SK-N-SH treated with all-trans-retinoic acid at 6 μM for 48 hours (cell line): ENCODE data around the gene CBFA2T3.

Experiments
- CREB5 ChIP-seq: fragments of 250-450 bp; sonication (Bioruptor Pico); IDR thresholded peaks from 2 replicates; pipeline ENCODE4 v1.5.1; 2020; ENCODE audit warnings: low read depth, mild to moderate bottlenecking, moderate library complexity
- OSR1 ChIP-seq: fragments of 250-450 bp; sonication (Bioruptor Pico); IDR thresholded peaks from 2 replicates; pipeline ENCODE4 v1.8.0; 2022; ENCODE audit warnings: moderate library complexity, mild to moderate bottlenecking, inconsistent platforms
- PATZ1 ChIP-seq: fragments of 250-450 bp; sonication (Bioruptor Pico); IDR thresholded peaks from 2 replicates; pipeline ENCODE4 v1.8.0; 2020; ENCODE audit warnings: mild to moderate bottlenecking, moderate library complexity, borderline replicate concordance
- TCF4 ChIP-seq: fragments of 250-450 bp; sonication (Bioruptor Pico); IDR thresholded peaks from 2 replicates; pipeline ENCODE4 v1.8.0; 2021; ENCODE audit warnings: mild to moderate bottlenecking, moderate library complexity, borderline replicate concordance
- ZC3H10 ChIP-seq: fragments of 250-450 bp; sonication (Bioruptor Pico); IDR thresholded peaks from 2 replicates; pipeline ENCODE4 v1.5.1; 2021; ENCODE audit warnings: mild to moderate bottlenecking, moderate library complexity

- TF ChIP-seq TCF4 (no peak), ZC3H10 (CRISPR knock-in tag) (no peak), PATZ1 (CRISPR knock-in tag) (no peak), CREB5 (CRISPR knock-in tag) (no peak), OSR1 (CRISPR knock-in tag) (no peak)
Measured at GRCh38 chr16:88888461-88889387, 88.3 kb downstream of the CBFA2T3 start.
